ENCODE data around the gene KRT6B.
"Not testable (repeated sequence)": the region's sequence is repeated elsewhere in the genome, so short reads cannot be mapped to it uniquely, and the experiment has no call there.

KRT6B gene

DNA sequence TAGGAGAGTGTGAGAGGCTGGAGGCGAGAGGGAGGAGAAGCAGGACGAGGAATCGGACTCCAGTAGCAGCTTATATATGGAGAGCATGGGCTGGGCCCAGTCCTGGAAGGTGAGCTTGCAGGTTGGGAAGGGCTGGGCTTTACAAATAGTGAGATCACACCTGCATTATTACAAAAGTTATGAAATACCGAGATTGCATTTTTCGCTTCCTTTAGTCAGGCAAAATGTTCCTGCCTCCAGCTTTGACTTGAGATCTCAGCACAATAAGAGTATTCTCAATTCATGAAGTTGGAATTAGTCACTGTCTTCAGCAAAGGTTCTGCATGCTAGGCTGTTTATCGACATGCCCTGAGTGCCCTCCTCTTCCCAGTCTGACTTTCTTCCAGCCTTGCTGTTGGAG lies at the start of gene KRT6B:
Gene KRT6B, minus strand, starts transcription at position 46 of the 400 bp plus-strand sequence. CDS start 68 bp downstream, outside the sequence.
- TF ChIP-seq, protein P1, sequence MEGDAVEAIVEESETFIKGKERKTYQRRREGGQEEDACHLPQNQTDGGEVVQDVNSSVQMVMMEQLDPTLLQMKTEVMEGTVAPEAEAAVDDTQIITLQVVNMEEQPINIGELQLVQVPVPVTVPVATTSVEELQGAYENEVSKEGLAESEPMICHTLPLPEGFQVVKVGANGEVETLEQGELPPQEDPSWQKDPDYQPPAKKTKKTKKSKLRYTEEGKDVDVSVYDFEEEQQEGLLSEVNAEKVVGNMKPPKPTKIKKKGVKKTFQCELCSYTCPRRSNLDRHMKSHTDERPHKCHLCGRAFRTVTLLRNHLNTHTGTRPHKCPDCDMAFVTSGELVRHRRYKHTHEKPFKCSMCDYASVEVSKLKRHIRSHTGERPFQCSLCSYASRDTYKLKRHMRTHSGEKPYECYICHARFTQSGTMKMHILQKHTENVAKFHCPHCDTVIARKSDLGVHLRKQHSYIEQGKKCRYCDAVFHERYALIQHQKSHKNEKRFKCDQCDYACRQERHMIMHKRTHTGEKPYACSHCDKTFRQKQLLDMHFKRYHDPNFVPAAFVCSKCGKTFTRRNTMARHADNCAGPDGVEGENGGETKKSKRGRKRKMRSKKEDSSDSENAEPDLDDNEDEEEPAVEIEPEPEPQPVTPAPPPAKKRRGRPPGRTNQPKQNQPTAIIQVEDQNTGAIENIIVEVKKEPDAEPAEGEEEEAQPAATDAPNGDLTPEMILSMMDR (IDR thresholded peaks at IDR 0.05; ENCODE audit: extremely low read depth, missing control alignments): no peak
- DNase-seq (ENCODE audit: low spot score): no peak

DNA sequence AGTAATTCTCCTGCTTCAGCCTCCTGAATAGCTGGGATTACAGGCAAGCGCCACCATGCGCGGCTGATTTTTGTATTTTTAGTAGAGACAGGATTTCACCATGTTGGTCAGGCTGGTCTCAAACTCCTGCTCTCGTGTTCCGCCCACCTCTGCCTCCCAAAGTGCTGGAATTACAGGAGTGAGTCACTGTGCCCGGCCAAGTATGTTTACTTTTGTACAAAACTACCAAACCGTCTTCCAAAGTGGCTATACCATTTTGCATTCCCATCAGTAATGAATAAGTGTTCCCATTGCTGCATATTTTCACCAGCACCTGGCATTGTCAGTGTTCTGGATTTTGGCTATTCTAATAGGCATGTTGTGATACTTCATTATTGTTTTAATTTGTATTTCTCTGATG lies 49.5 kb upstream of the KRT6B start:
- DNase-seq (ENCODE audit: low spot score): no peak
- TF ChIP-seq, protein P1 (IDR thresholded peaks at IDR 0.05; ENCODE audit: extremely low read depth, missing control alignments): no peak

DNA sequence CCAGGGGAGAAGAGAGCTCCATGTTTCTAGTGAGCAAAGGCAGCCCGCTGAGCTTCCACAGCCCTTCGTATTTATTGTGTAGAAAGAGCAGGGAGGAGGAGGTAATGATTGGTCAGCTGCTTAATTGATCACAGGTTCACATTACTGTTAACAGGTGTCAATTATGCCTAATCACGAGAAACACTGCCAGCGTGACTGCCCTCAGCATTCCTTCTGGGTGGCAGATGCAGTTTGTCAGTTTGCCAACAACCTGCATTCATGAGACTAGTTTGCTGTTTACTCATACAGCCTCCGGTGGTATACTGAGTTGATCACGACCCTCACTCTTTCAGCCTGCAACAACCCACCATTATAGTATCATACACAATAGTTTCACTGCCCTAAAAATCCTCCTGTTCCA lies 48.6 kb upstream of the KRT6B start:
- not testable (repeated sequence) for DNase-seq (ENCODE audit: low spot score)

DNA sequence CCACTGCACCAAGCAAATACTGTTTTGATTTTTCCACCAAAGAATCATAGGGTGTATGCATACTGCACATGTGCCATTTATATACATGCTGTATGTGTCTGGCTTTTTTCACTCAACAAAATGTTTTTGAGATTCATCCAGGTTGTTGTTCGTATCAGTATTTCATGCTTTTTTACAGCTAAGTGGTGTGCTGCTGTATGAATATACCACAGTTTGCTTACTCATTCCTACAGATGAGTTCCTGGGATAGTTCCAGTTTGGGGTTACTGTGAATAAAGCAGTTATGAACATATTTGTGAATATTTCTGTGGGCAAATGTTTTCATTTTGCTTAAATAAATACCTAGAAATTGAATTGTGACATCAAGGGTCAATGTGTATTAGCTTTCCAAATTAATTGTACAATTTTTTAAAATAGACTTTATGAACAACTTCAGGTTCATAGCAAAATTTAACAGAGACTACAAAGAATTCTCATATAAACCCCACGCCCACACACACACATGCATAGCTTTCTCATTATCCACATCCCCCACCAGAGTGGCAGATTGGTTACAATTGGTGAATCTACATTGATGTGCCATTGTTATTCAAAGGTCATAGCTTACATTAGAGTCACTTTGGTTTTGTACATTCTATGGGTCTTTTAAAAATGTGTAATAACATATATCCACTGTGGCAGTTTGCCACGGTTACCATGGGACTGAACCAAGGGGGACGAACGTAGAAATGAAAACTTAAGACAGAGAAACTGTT lies 48.0 kb upstream of the KRT6B start:
- TF ChIP-seq, protein P1 (IDR thresholded peaks at IDR 0.05; ENCODE audit: extremely low read depth, missing control alignments): no peak
- no peak for DNase-seq (ENCODE audit: low spot score)

DNA sequence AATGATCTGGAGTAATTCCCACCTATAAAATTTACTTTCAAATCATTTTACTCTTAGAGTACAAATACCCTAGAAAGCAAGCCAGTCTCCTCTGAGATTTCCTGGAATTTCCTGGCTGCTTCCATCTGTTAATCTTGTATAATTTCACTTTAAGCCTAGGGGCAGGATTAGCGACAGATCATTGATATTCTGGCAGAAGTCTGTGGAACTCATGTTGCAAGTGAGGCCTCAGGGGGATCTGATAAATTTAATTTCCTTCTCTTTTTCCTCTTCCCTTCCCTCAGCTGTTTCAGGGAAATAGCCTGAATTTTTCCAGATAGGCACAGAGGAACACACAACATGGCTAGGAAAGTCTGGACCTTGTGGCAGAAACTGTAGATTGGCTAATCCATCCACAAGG lies 47.0 kb upstream of the KRT6B start:
- TF ChIP-seq, protein P1 (IDR thresholded peaks at IDR 0.05; ENCODE audit: extremely low read depth, missing control alignments): no peak
- no peak for DNase-seq (ENCODE audit: low spot score)

DNA sequence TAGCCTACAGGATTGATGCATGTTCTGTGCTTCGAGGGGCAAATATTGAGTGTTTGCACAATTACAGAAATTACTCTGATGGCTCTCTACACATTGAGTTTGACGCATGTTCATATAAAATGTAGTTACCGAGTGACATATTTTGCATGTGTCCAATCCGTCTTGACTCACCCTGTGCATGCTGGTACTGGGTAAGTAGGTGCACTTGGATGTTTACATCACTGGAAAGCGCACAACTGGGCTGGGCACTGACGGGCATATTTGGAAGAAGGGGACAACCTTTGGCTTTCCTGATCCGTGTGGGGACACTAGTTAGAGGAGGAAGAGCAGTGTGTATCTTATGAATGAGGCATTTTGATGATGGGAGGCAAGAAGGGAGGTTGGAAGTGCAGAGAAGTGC lies 46.0 kb upstream of the KRT6B start:
- TF ChIP-seq, protein P1 (IDR thresholded peaks at IDR 0.05; ENCODE audit: extremely low read depth, missing control alignments): no peak
- DNase-seq (ENCODE audit: low spot score): no peak

DNA sequence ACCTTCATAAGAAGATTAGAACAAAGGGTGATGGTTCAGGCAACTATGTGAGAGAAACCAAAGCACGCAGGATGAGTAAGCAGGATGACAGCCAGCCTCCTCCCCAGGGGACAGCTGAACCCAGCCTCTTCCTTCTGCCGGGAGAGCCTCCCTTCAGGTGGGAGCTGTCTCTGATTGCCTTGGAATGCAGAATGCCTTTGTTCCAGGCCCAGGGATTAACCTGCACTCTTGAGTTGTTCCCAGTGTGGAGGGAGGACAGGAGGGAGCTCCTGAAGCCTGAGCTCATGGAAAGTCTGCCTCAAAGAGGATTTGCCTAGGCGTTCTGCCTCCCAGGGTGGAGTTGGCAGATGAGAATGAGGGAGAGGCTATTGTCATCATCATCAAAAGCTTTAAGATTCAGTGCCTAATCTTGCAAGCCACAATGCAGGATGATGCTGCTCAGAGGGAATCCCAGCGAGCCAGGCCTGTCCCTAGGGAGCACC lies 44.7 kb upstream of the KRT6B start:
- TF ChIP-seq, protein P1 (IDR thresholded peaks at IDR 0.05; ENCODE audit: extremely low read depth, missing control alignments): no peak
- no peak for DNase-seq (ENCODE audit: low spot score)

DNA sequence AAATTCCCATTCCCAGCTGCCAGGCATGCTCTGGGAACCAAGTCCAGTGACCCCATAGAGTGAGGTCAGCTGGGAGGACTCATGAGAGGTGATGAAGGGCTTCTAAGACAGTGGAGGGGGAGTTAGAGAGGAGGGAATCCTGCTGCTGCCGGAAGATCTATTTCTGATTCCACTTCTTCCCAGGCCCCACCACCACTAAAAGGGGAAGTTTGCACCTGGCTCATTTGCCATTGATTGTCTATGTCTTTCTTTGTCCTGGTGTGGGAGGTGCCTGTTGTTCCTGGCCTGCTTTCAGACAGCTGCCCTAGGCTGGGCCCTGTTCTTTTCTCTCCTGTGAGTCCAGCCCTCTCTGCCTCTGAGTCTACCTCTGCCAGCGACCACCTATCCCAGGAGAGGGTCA lies 44.1 kb upstream of the KRT6B start:
- TF ChIP-seq, protein P1 (IDR thresholded peaks at IDR 0.05; ENCODE audit: extremely low read depth, missing control alignments): no peak
- DNase-seq (ENCODE audit: low spot score): no peak

Measured in GM20000 (cell line).